CD4-positive, alpha-beta memory T cell (primary cell): ENCODE data around the gene IMMT. TPM values are rescaled to one million over a fixed set of nuclear protein-coding genes. Genes with fewer than 3 reads are reported as not detected.

ENCODE experiments used
- CTCF ChIA-PET: fragments of 350-600 bp; sonication (Branson Sonifier 250); formaldehyde crosslinking; loops from one replicate; lab custom pipeline; 2021; ENCODE audit warnings: inconsistent platforms; ENCODE audit not compliant: partially characterized antibody; lab: Charles Lee
- POLR2A ChIA-PET: fragments of 350-600 bp; sonication (Branson Sonifier 250); formaldehyde crosslinking; loops from one replicate; lab custom pipeline; 2021; ENCODE audit not compliant: partially characterized antibody; lab: Charles Lee
- DNase-seq, 5 donors: peaks; one replicate each; pipeline versions ENCODE4 v3.0.0 to v3.0.0-alpha.2; 2020 to 2022; ENCODE audit warnings: mixed read lengths in 1 of 5
- H3K27ac ChIP-seq: one replicate; pipeline ENCODE4 v1.7.0; 2013; ENCODE audit warnings: low read depth, low read length
- H3K27me3 ChIP-seq: 2 replicates; pipeline ENCODE4 v1.7.0; 2013; ENCODE audit warnings: mild to moderate bottlenecking, low read length, moderate library complexity; ENCODE audit not compliant: insufficient read depth
- H3K36me3 ChIP-seq: 2 replicates; pipeline ENCODE4 v1.7.0; 2013; ENCODE audit warnings: mild to moderate bottlenecking, low read length, moderate library complexity; ENCODE audit not compliant: insufficient read depth
- H3K4me1 ChIP-seq: 2 replicates; pipeline ENCODE4 v1.7.0; 2013; ENCODE audit warnings: mild to moderate bottlenecking, low read length, moderate library complexity; ENCODE audit not compliant: insufficient read depth
- H3K4me3 ChIP-seq, 2 donors: one replicate each; pipeline ENCODE4 v1.7.0; 2013; ENCODE audit warnings: low read length in 2 of 2, mild to moderate bottlenecking in 1 of 2
- H3K9me3 ChIP-seq, 2 donors: one replicate each; pipeline ENCODE4 v1.7.0; 2013; ENCODE audit warnings: low read length in 2 of 2, control low read depth in 1 of 2; ENCODE audit not compliant: control insufficient read depth in 1 of 2
- H3K27ac Mint-ChIP-seq, 7 donors: one replicate each; pipeline ENCODE4 v1.8.0; 2020 to 2021; ENCODE audit warnings: mixed read lengths in 7 of 7, mild to moderate bottlenecking in 6 of 7, inconsistent platforms in 3 of 7, moderate library complexity in 3 of 7
- H3K27me3 Mint-ChIP-seq, 2 donors: one replicate each; pipeline ENCODE4 v1.8.0; 2020 to 2021; ENCODE audit warnings: mixed read lengths in 2 of 2
- H3K36me3 Mint-ChIP-seq, 2 donors: one replicate each; pipeline ENCODE4 v1.8.0; 2020 to 2021; ENCODE audit warnings: mixed read lengths in 2 of 2, inconsistent platforms in 1 of 2, mild to moderate bottlenecking in 1 of 2
- H3K4me1 Mint-ChIP-seq, 4 donors: one replicate each; pipeline ENCODE4 v1.8.0; 2020 to 2021; ENCODE audit warnings: mixed read lengths in 4 of 4, mild to moderate bottlenecking in 1 of 4
- H3K4me3 Mint-ChIP-seq, 8 donors: one replicate each; pipeline ENCODE4 v1.8.0; 2020 to 2021; ENCODE audit warnings: mixed read lengths in 8 of 8, mild to moderate bottlenecking in 7 of 8, moderate library complexity in 6 of 8, inconsistent platforms in 3 of 8
- H3K9me3 Mint-ChIP-seq, 8 donors: one replicate each; pipeline ENCODE4 v1.8.0; 2020 to 2021; ENCODE audit warnings: mixed read lengths in 8 of 8, mild to moderate bottlenecking in 5 of 8, inconsistent platforms in 3 of 8, moderate library complexity in 1 of 8
- intact Hi-C: fragments of 100-400 bp; cut with micrococcal nuclease; formaldehyde crosslinking; loops from one replicate; pipeline ENCODE4 v1.15.1; 2023
- polyA plus RNA-seq, 2 donors: library from polyadenylated mRNA; unstranded; fragments of 300-500 nt; fragmentation: Illumina TruSeq; gene quantifications; one replicate each; pipeline ENCODE4 v1.2.3, GENCODE V29; 2021
- total RNA-seq, 2 experiments: library from RNA; stranded (reverse); gene quantifications; one replicate each; pipeline ENCODE4 v1.2.3, GENCODE V29; 2021

The IMMT gene
- total and polyA plus RNA-seq, 4 experiments from 2014 or later: 49.8 to 82.7 (median 78.0) TPM

GRCh38 chr2:86170449-86170848, 24.8 kb downstream of the IMMT start:
- no peak for DNase-seq
- ChIA-PET POLR2A (interaction anchor here (0.7 to 1.5 kb wide), 2 partner anchors 15 to 24 kb away, joined by 3 to 4 read pairs; no protein-coding TSS in a partner anchor), CTCF (interaction anchor here (2.0 kb wide), 1 partner anchor 357 kb away, joined by 4 read pairs; no protein-coding TSS in a partner anchor)
- Histone ChIP-seq H3K9me3 (no peaks in the 10 kb centered on the region), H3K27me3 (no peaks in the 10 kb centered on the region), H3K4me3 (no peak overlapping the region), H3K4me1 (no peaks in the 10 kb centered on the region), H3K36me3 (peaks cover 56% of the 10 kb centered on the region), H3K27ac (no peak overlapping the region)
- H3K36me3 Mint-ChIP-seq: peaks cover 54 to 62% of the 10 kb centered on the region in 2 donors
- H3K4me3 Mint-ChIP-seq: no peak overlapping the region
- no peaks in the 10 kb centered on the region for H3K9me3 Mint-ChIP-seq
- peak overlapping the region in 3 of 7 donors; percentile 43 to 68 (median 57) for H3K27ac Mint-ChIP-seq
- intact Hi-C loops: no loop called here
- H3K27me3 Mint-ChIP-seq: no peaks in the 10 kb centered on the region
- peaks cover 15 to 28% (median 20%) of the 10 kb centered on the region in 4 donors for H3K4me1 Mint-ChIP-seq

DNA sequence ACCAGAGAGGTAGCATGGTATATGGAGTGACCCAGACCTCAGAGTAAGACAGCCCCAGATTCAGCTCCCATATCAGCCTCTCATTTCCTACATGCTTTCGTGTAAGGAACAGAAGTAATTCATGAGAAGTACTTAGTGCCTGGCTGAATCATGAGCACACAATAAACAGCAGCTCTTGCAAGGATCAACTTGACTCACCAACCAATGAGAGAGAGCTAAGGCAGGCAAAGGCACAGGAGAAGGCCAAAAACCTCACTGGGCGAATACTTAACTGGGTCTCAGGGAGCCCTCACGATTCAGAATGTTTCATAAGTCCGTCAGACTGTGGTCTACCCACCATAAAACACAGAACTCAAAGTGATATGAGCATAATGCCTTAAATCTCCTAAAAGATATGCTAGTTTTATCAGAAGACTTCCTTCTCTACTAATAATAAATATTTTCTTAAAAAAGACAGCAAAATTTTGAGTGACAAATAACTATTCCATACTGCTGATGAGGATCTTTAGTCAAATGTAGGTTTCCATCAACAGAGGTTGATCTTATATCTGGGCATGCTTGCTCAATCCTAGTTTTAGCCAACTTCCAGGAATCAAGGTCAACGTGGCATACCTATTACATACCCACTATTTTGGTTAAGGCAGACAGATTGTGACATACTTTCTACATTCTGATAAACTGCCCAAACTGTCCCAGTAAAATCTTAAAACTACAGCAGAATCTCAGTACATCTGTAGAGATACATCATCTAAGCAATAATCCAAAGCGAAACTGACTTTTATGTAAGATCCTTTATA, 34.9 kb downstream of the IMMT start:
- H3K36me3 Mint-ChIP-seq: peaks cover 50 to 68% of the 10 kb centered on the region in 2 donors
- CTCF ChIA-PET: no interaction called here
- intact Hi-C loops: no loop called here

GRCh38 chr2:86158286-86158685, 37.0 kb downstream of the IMMT start:
- H3K4me1 ChIP-seq: no peaks in the 10 kb centered on the region
- H3K4me1 Mint-ChIP-seq: peaks cover 0 to 1% (median 0%) of the 10 kb centered on the region in 4 donors
- H3K27ac ChIP-seq: no peak overlapping the region
- no peak for DNase-seq
- H3K9me3 Mint-ChIP-seq: no peaks in the 10 kb centered on the region
- CTCF ChIA-PET: no interaction called here
- no peaks in the 10 kb centered on the region for H3K27me3 Mint-ChIP-seq
- H3K36me3 Mint-ChIP-seq: peaks cover 48 to 65% of the 10 kb centered on the region in 2 donors
- H3K27me3 ChIP-seq: no peaks in the 10 kb centered on the region
- intact Hi-C loops: no loop called here
- POLR2A ChIA-PET: interaction anchor here (1.0 kb wide), 1 partner anchor 9 kb away, joined by 4 read pairs; no protein-coding TSS in a partner anchor
- H3K4me3 ChIP-seq: no peak overlapping the region
- H3K36me3 ChIP-seq: peaks cover 64% of the 10 kb centered on the region
- no peak overlapping the region for H3K4me3 Mint-ChIP-seq
- H3K9me3 ChIP-seq: no peaks in the 10 kb centered on the region
- H3K27ac Mint-ChIP-seq: no peak overlapping the region

More for the DNA sequence above, 34.9 kb downstream of the IMMT start:
- no peaks in the 10 kb centered on the region for H3K9me3 Mint-ChIP-seq
- no peaks in the 10 kb centered on the region for H3K4me1 Mint-ChIP-seq
- H3K4me3 ChIP-seq: no peak overlapping the region
- no peaks in the 10 kb centered on the region for H3K4me1 ChIP-seq
- no peaks in the 10 kb centered on the region for H3K27me3 Mint-ChIP-seq
- POLR2A ChIA-PET: interaction anchor here (1.5 kb wide), 1 partner anchor 34 kb away, joined by 3 read pairs; the partner anchor contains the start of gene IMMT
- no peak for DNase-seq
- no peak overlapping the region for H3K4me3 Mint-ChIP-seq
- no peaks in the 10 kb centered on the region for H3K9me3 ChIP-seq
- H3K27ac Mint-ChIP-seq: peak overlapping the region in 3 of 7 donors; percentile 35 to 47 (median 37)
- H3K27ac ChIP-seq: no peak overlapping the region
- H3K27me3 ChIP-seq: no peaks in the 10 kb centered on the region
- peaks cover 69% of the 10 kb centered on the region for H3K36me3 ChIP-seq

DNA sequence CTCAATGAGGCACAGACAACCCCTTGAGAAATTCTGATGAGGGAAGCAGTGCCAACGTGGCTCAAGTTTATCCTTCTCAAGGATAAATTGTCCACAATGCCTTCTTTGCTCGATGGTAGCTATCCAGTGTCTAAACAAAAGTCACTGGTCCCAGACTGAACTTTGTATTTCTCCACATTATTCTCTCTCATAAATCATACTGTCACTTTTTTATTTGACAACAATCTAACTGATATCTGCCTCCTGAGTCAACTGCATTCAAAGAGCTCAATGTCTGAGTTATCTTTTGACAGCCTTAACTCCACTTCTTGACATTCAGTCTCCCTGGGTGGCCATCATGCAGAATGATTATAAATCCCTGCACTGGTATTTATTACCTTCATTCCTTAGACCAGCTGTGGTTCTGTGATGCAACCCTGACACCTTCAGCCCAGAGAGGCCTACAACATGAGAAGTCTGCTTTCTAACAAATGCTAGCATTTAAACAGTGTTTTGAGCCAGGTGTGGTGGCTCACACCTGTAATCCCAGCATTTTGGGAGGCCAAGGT, 38.2 kb downstream of the IMMT start:
- Mint-ChIP-seq H3K36me3 (peaks cover 47 to 61% of the 10 kb centered on the region in 2 donors), H3K9me3 (no peaks in the 10 kb centered on the region), H3K27ac (peak overlapping the region in 2 of 7 donors; percentile 46 to 57), H3K4me1 (peaks cover 0 to 4% (median 2%) of the 10 kb centered on the region in 4 donors), H3K27me3 (no peaks in the 10 kb centered on the region), H3K4me3 (no peak overlapping the region)
- no peak for DNase-seq
- Histone ChIP-seq H3K4me3 (no peak overlapping the region), H3K9me3 (no peaks in the 10 kb centered on the region), H3K4me1 (no peaks in the 10 kb centered on the region), H3K36me3 (peaks cover 66% of the 10 kb centered on the region), H3K27ac (no peak overlapping the region), H3K27me3 (no peaks in the 10 kb centered on the region)
- ChIA-PET CTCF (no interaction called here), POLR2A (interaction anchor here (0.7 kb wide), 1 partner anchor 427 kb away, joined by 3 read pairs; no protein-coding TSS in a partner anchor)
- intact Hi-C loops: no loop called here

DNA sequence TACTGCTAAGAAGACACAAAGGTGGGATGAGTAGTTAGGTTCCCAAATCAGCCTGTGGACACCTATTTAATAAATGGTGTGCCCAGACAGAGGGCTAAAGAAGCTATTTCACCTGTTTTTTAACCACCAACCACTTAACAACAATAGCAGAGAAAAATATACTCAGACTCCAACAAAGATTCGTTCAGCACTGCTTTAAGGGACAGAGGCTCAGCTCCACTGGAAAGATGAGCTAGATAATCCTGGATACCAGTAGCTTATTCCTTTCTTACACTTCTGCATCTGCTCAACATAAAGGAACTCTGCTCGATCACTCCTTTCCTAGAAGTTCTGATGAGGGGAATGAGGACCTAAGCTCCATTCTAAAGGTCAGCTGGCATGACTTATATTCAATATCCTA, 44.8 kb downstream of the IMMT start:
- ChIA-PET CTCF (interaction anchor here (1.5 kb wide), 1 partner anchor 20 kb away, joined by 3 read pairs; no protein-coding TSS in a partner anchor), POLR2A (interaction anchor here (0.9 to 1.0 kb wide), 2 partner anchors 13 to 45 kb away, joined by 3 to 4 read pairs; partner anchors contain the start of genes POLR1A and PTCD3)
- Mint-ChIP-seq H3K4me3 (no peak overlapping the region), H3K27ac (peak overlapping the region in 3 of 7 donors; percentile 58 to 85 (median 65)), H3K4me1 (peaks cover 0 to 4% (median 3%) of the 10 kb centered on the region in 4 donors), H3K36me3 (peaks cover 47 to 75% of the 10 kb centered on the region in 2 donors), H3K27me3 (no peaks in the 10 kb centered on the region), H3K9me3 (no peaks in the 10 kb centered on the region)
- H3K4me1 ChIP-seq: no peaks in the 10 kb centered on the region
- no peak overlapping the region for H3K27ac ChIP-seq
- no peaks in the 10 kb centered on the region for H3K9me3 ChIP-seq
- no peak overlapping the region for H3K4me3 ChIP-seq
- intact Hi-C loops: no loop called here
- no peak for DNase-seq
- no peaks in the 10 kb centered on the region for H3K27me3 ChIP-seq
- H3K36me3 ChIP-seq: peaks cover 61% of the 10 kb centered on the region

GRCh38 chr2:86147793-86148192, 47.5 kb downstream of the IMMT start:
- Mint-ChIP-seq H3K27me3 (no peaks in the 10 kb centered on the region), H3K27ac (peak overlapping the region in 3 of 7 donors; percentile 57 to 77 (median 66)), H3K4me1 (peaks cover 0 to 2% (median 1%) of the 10 kb centered on the region in 4 donors), H3K4me3 (no peak overlapping the region), H3K36me3 (peaks cover 54 to 80% of the 10 kb centered on the region in 2 donors), H3K9me3 (no peaks in the 10 kb centered on the region)
- Histone ChIP-seq H3K27ac (no peak overlapping the region), H3K9me3 (no peaks in the 10 kb centered on the region), H3K27me3 (no peaks in the 10 kb centered on the region), H3K36me3 (peaks cover 61% of the 10 kb centered on the region), H3K4me1 (no peaks in the 10 kb centered on the region), H3K4me3 (no peak overlapping the region)
- DNase-seq: no peak
- ChIA-PET CTCF (no interaction called here), POLR2A (no interaction called here)
- intact Hi-C loops: no loop called here
